Measurements from ENCODE around the gene SYNE2.

SYNE2 gene

GRCh38 chr14:64092338-64092737, 239.5 kb downstream of the SYNE2 start:
- Histone ChIP-seq H3K4me1 (ENCODE audit: control insufficient read depth, low read length) (no peaks in the 10 kb centered on the region), H3K27me3 (ENCODE audit: control insufficient read depth, low read length) (no peaks in the 10 kb centered on the region), H4K20me1 (ENCODE audit: control insufficient read depth, insufficient read depth, low read depth, low read length) (no peaks in the 10 kb centered on the region; the same call in 1 of the 2 replicates), H3K9me3 (ENCODE audit: control insufficient read depth, insufficient read depth, low read length) (no peaks in the 10 kb centered on the region), H3K27ac (ENCODE audit: low read depth, low read length) (no peak overlapping the region), H3K4me2 (ENCODE audit: low read length) (no peak overlapping the region), H3F3A (ENCODE audit: control insufficient read depth, insufficient read depth) (peaks cover 2% of the 10 kb centered on the region; the same call in 1 of the 2 replicates), H3K4me3 (ENCODE audit: low read length) (no peak overlapping the region), H3K36me3 (ENCODE audit: control insufficient read depth, low read length) (peaks cover 93% of the 10 kb centered on the region), H3K9me2 (replicated peaks; ENCODE audit: control insufficient read depth, low read length) (no peaks in the 10 kb centered on the region), H3K79me2 (ENCODE audit: control insufficient read depth, low read length) (no peaks in the 10 kb centered on the region)
- TF ChIP-seq CTCF (IDR thresholded peaks at IDR 0.05; ENCODE audit: low read depth, low read length, poor library complexity, severe bottlenecking) (no peak), EZH2phosphoT487 (IDR thresholded peaks at IDR 0.05; ENCODE audit: borderline replicate concordance, low read length) (no peak)

GRCh38 chr14:64092940-64093339, 240.1 kb downstream of the SYNE2 start:
- no peaks in the 10 kb centered on the region; the same call in 1 of the 2 replicates for H4K20me1 ChIP-seq (ENCODE audit: control insufficient read depth, insufficient read depth, low read depth, low read length)
- H3K27me3 ChIP-seq (ENCODE audit: control insufficient read depth, low read length): no peaks in the 10 kb centered on the region
- no peaks in the 10 kb centered on the region for H3K4me1 ChIP-seq (ENCODE audit: control insufficient read depth, low read length)
- H3K36me3 ChIP-seq (ENCODE audit: control insufficient read depth, low read length): peaks cover 93% of the 10 kb centered on the region
- no peaks in the 10 kb centered on the region for H3K9me3 ChIP-seq (ENCODE audit: control insufficient read depth, insufficient read depth, low read length)
- H3K27ac ChIP-seq (ENCODE audit: low read depth, low read length): no peak overlapping the region
- TF ChIP-seq EZH2phosphoT487 (IDR thresholded peaks at IDR 0.05; ENCODE audit: borderline replicate concordance, low read length) (no peak), CTCF (IDR thresholded peaks at IDR 0.05; ENCODE audit: low read depth, low read length, poor library complexity, severe bottlenecking) (no peak)
- no peaks in the 10 kb centered on the region for H3K79me2 ChIP-seq (ENCODE audit: control insufficient read depth, low read length)
- no peak overlapping the region for H3K4me2 ChIP-seq (ENCODE audit: low read length)
- H3K9me2 ChIP-seq (replicated peaks; ENCODE audit: control insufficient read depth, low read length): no peaks in the 10 kb centered on the region
- no peaks in the 10 kb centered on the region for H3F3A ChIP-seq (ENCODE audit: control insufficient read depth, insufficient read depth)
- no peak overlapping the region for H3K4me3 ChIP-seq (ENCODE audit: low read length)

- Histone ChIP-seq H3K4me1 (ENCODE audit: control insufficient read depth, low read length) (peaks cover 2% of the 10 kb centered on the region), H3K4me3 (ENCODE audit: low read length) (no peak overlapping the region), H3F3A (ENCODE audit: control insufficient read depth, insufficient read depth) (no peaks in the 10 kb centered on the region), H3K36me3 (ENCODE audit: control insufficient read depth, low read length) (peaks cover 87% of the 10 kb centered on the region), H3K27me3 (ENCODE audit: control insufficient read depth, low read length) (no peaks in the 10 kb centered on the region), H3K27ac (ENCODE audit: low read depth, low read length) (no peak overlapping the region), H3K9me3 (ENCODE audit: control insufficient read depth, insufficient read depth, low read length) (no peaks in the 10 kb centered on the region), H3K4me2 (ENCODE audit: low read length) (no peak overlapping the region), H3K79me2 (ENCODE audit: control insufficient read depth, low read length) (no peaks in the 10 kb centered on the region), H4K20me1 (ENCODE audit: control insufficient read depth, insufficient read depth, low read depth, low read length) (no peaks in the 10 kb centered on the region; the same call in 1 of the 2 replicates), H3K9me2 (replicated peaks; ENCODE audit: control insufficient read depth, low read length) (no peaks in the 10 kb centered on the region)
- TF ChIP-seq EZH2phosphoT487 (IDR thresholded peaks at IDR 0.05; ENCODE audit: borderline replicate concordance, low read length) (no peak), CTCF (IDR thresholded peaks at IDR 0.05; ENCODE audit: low read depth, low read length, poor library complexity, severe bottlenecking) (no peak)
These were observed 242.8 kb downstream of the SYNE2 start for GRCh38 chr14:64095620-64096019.
